GM23248 (cell line): ENCODE measurements around the gene OPALIN.

Experiments
- EZH2 ChIP-seq: fragments of 200-600 bp; sonication (generic); IDR thresholded peaks from 2 replicates; pipeline ENCODE4 v1.6.1; 2018; ENCODE audit warnings: antibody characterized with exemption, mild to moderate bottlenecking; ENCODE audit not compliant: insufficient read depth, poor library complexity, severe bottlenecking
- EZH2phosphoT487 ChIP-seq: fragments of 200-600 bp; sonication (generic); IDR thresholded peaks from 2 replicates; pipeline ENCODE4 v1.6.1; 2018; ENCODE audit warnings: antibody characterized with exemption, moderate library complexity, mild to moderate bottlenecking, low read depth; ENCODE audit not compliant: insufficient read depth

DNA sequence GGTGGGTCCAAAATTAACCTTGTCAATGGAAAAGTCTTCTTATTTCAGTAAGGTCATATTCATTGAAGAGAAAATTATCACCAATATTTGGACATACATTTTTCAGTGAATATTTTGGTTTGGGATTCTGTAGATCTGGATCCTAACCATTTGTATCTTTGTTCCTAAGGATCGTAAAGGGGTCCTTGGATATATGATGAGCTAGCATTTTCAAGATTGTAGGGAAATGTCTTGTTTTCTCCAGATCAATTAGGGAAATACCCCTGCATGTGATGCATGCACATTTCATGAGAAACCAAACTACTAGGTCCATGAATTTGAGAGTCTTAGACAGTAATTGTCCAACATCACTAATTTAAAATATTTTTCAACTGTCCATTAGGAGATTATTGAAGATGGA, 36.5 kb downstream of the OPALIN start:
- TF ChIP-seq EZH2phosphoT487 (no peak), EZH2 (no peak)
